K562 (cell line): ENCODE results near the gene IGSF9. TPM values are rescaled to one million over a fixed set of nuclear protein-coding genes. Genes with fewer than 3 reads are reported as not detected.

Experiments used
- ATF7 ChIP-seq: fragments of 450-650 bp; IDR thresholded peaks from 2 replicates; pipeline ENCODE4 v1.7.1; 2014; ENCODE audit warnings: mild to moderate bottlenecking, moderate library complexity
- BDP1 ChIP-seq: IDR thresholded peaks from 3 replicates; pipeline ENCODE4 v1.6.1; 2011; ENCODE audit not compliant: insufficient read length, insufficient read depth
- ETV6 ChIP-seq, 3 experiments: fragments of 150-350 bp in 1 of 3; sonication (generic) in 1 of 3; formaldehyde crosslinking in 1 of 3; IDR thresholded peaks; 2 replicates each; pipeline versions ENCODE4 v1.6.1 to v1.8.0; 2014 to 2022; ENCODE audit warnings: borderline replicate concordance in 2 of 3, low read depth in 2 of 3, antibody characterized with exemption in 1 of 3, low read length in 1 of 3, mild to moderate bottlenecking in 1 of 3, missing genetic modification reagents in 1 of 3
- FUS ChIP-seq: fragments of 200-400 bp; formaldehyde crosslinking; optimal IDR thresholded peaks from 2 replicates; pipeline ENCODE3; 2017; ENCODE audit warnings: low read depth, low read length
- GABPA ChIP-seq: fragments of 200-800 bp; sonication (Bioruptor generic); conservative IDR thresholded peaks from 2 replicates; pipeline ENCODE4 v1.6.1; 2016; ENCODE audit warnings: low read depth, missing genetic modification characterization, missing compliant biosample characterization
- POLR2A ChIP-seq: fragments of 450-650 bp; conservative IDR thresholded peaks from 2 replicates; pipeline ENCODE4 v1.6.1; 2016
- POLR2G ChIP-seq: fragments of 200-400 bp; formaldehyde crosslinking; IDR thresholded peaks from 2 replicates; pipeline ENCODE4 v1.6.1; 2017; ENCODE audit warnings: low read depth, mild to moderate bottlenecking, antibody characterized with exemption, low read length, moderate library complexity
- RBM14 ChIP-seq: fragments of 200-400 bp; formaldehyde crosslinking; IDR thresholded peaks from 2 replicates; pipeline ENCODE4 v1.6.1; 2018; ENCODE audit warnings: low read depth, mild to moderate bottlenecking, low read length, moderate library complexity, borderline replicate concordance; ENCODE audit not compliant: insufficient read depth
- SMC3 ChIP-seq: conservative IDR thresholded peaks from 2 replicates; pipeline ENCODE4 v1.6.1; 2011; ENCODE audit warnings: low read depth, low read length, improper control_type of control experiment; ENCODE audit not compliant: insufficient read depth
- SP1 ChIP-seq: sonication (generic); formaldehyde crosslinking; IDR thresholded peaks from 2 replicates; pipeline ENCODE4 v1.8.1; 2022; ENCODE audit warnings: mild to moderate bottlenecking, missing genetic modification reagents
- XRCC4 ChIP-seq: IDR thresholded peaks from one replicate; pipeline ENCODE4 v1.6.1; 2011; ENCODE audit not compliant: insufficient read depth, insufficient read length; ENCODE audit errors: extremely low read depth
- YY1 ChIP-seq, 3 experiments: IDR thresholded peaks; 2 replicates each; pipeline ENCODE4 v1.6.1; 2011; ENCODE audit warnings: low read length in 2 of 3, mild to moderate bottlenecking in 2 of 3, moderate library complexity in 2 of 3, borderline replicate concordance in 1 of 3, control low read depth in 1 of 3, low read depth in 1 of 3; ENCODE audit not compliant: insufficient read depth in 3 of 3, insufficient replicate concordance in 2 of 3, control insufficient read depth in 1 of 3, insufficient read length in 1 of 3; ENCODE audit errors: extremely low read depth in 1 of 3
- ZBTB33 ChIP-seq: sonication (generic); formaldehyde crosslinking; IDR thresholded peaks from 2 replicates; pipeline ENCODE4 v1.8.1; 2023; ENCODE audit warnings: mild to moderate bottlenecking, missing genetic modification reagents
- polyA plus RNA-seq, 8 experiments: library from polyadenylated mRNA; depleted of rRNA in 4 of 8; stranded (reverse) in 5 of 8; unstranded in 3 of 8; fragments of >200 nt; fragmentation: Nextera tagmentation in 2 of 8; fragmentation: Illumina TruSeq in 1 of 8; extraction: Ambion mirVana in 2 of 8; extraction: Trizol in 1 of 8; gene quantifications; 2 replicates each; pipeline versions ENCODE4 v1.2.1 to v1.2.3, GENCODE V29; 2011 to 2014; ENCODE audit warnings: inconsistent platforms in 1 of 8, missing spikeins in 1 of 8
- total RNA-seq, 7 experiments: library from RNA; depleted of rRNA in 6 of 7; stranded (reverse); fragments of >200 nt in 6 of 7; fragmentation: Illumina TruSeq in 2 of 7; extraction: Trizol in 2 of 7; gene quantifications; 2 replicates each; pipeline versions ENCODE4 v1.2.1 to v1.2.3, GENCODE V29; 2011 to 2021; ENCODE audit warnings: low replicate concordance in 1 of 7
- TF ChIP-seq, protein P1 (sequence below): fragments of 450-650 bp; IDR thresholded peaks from 2 replicates; pipeline ENCODE4 v1.6.1; 2017; ENCODE audit warnings: antibody characterized with exemption, mild to moderate bottlenecking
- TF ChIP-seq, protein P2 (sequence below): IDR thresholded peaks from 3 replicates; pipeline ENCODE4 v1.6.1; 2011; ENCODE audit warnings: borderline replicate concordance, mild to moderate bottlenecking, moderate library complexity; ENCODE audit not compliant: insufficient read length; ENCODE audit errors: extremely low read depth

Gene IGSF9
- total and polyA plus RNA-seq, 9 of the 15 experiments (the other 6 are each of a cell fraction or from before 2014, with no cell fraction given): 0.03 to 0.29 (median 0.07) TPM; not detected in 1

DNA sequence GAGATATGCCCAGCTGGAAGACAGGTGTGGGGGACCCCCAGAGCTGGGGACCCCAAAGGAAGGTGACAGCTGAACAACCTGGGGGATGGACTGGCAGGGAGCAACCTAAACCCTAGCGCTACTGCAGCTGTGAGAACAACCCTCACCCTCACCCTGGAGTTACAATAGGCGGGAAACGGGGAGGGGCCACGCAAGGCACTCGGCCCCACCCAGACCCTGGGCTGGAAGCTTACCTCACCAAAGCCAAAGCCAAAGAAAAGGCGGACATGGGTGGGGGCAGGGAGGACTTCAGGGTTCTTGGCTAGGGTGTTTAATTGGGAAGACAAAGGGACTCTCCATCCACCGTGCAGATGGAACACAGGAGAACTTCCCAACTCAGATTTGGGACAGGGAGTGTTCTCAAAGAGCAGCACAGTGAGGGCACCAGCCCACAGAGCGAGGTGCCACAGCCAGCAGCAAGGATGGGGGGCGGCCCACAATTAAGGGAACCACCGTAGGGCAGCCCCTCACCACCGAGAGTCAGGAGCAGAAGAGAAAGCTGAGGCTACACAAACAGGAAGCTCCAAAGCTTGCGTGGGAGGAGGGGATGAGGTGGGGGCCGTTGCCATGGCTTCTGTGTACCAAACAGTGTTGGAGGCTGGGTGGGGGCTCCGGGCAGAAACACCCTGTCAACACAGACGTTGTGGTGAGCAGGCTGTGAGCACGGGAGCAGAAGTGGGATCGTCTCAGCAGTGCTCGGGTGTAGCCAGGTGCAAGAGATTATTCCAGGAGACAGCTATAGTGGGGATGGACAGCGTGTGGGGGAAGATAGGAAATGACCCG, 22.0 kb downstream of the IGSF9 start (continued):
- TF ChIP-seq ETV6 (IDR thresholded peaks at IDR 0.05; ENCODE audit: borderline replicate concordance in 1 of 2, low read depth in 2 of 2, low read length in 1 of 2): peak in 1 of 2 experiments; percentile 13; a peak in 2 of 4 replicates
- 0 out of 2 replicates have a peak, but pooled peaks have one; percentile 23 for TF ChIP-seq ETV6 (CRISPR knock-in tag; IDR thresholded peaks at IDR 0.05; ENCODE audit: borderline replicate concordance)
- no peak for TF ChIP-seq XRCC4
- TF ChIP-seq FUS: no peak
- no peak for TF ChIP-seq RBM14
- TF ChIP-seq, protein P1, sequence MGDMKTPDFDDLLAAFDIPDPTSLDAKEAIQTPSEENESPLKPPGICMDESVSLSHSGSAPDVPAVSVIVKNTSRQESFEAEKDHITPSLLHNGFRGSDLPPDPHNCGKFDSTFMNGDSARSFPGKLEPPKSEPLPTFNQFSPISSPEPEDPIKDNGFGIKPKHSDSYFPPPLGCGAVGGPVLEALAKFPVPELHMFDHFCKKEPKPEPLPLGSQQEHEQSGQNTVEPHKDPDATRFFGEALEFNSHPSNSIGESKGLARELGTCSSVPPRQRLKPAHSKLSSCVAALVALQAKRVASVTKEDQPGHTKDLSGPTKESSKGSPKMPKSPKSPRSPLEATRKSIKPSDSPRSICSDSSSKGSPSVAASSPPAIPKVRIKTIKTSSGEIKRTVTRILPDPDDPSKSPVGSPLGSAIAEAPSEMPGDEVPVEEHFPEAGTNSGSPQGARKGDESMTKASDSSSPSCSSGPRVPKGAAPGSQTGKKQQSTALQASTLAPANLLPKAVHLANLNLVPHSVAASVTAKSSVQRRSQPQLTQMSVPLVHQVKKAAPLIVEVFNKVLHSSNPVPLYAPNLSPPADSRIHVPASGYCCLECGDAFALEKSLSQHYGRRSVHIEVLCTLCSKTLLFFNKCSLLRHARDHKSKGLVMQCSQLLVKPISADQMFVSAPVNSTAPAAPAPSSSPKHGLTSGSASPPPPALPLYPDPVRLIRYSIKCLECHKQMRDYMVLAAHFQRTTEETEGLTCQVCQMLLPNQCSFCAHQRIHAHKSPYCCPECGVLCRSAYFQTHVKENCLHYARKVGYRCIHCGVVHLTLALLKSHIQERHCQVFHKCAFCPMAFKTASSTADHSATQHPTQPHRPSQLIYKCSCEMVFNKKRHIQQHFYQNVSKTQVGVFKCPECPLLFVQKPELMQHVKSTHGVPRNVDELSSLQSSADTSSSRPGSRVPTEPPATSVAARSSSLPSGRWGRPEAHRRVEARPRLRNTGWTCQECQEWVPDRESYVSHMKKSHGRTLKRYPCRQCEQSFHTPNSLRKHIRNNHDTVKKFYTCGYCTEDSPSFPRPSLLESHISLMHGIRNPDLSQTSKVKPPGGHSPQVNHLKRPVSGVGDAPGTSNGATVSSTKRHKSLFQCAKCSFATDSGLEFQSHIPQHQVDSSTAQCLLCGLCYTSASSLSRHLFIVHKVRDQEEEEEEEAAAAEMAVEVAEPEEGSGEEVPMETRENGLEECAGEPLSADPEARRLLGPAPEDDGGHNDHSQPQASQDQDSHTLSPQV: 0 out of 2 replicates have a peak, but pooled peaks have one; percentile 46
- peak; percentile 56 for TF ChIP-seq GABPA (tag)
- TF ChIP-seq SP1: no peak
- no peak for TF ChIP-seq SMC3
- TF ChIP-seq ZBTB33 (CRISPR knock-in tag): peak; percentile 59; the same call in 1 of the 2 replicates
- no peak for TF ChIP-seq BDP1
- TF ChIP-seq YY1 (IDR thresholded peaks at IDR 0.05; ENCODE audit: borderline replicate concordance in 1 of 3, control insufficient read depth in 1 of 3, extremely low read depth in 1 of 3, insufficient read depth in 3 of 3, insufficient read length in 1 of 3, insufficient replicate concordance in 2 of 3, low read depth in 1 of 3, low read length in 2 of 3): peak in 1 of 3 experiments; percentile 45
- peak; percentile 66 for TF ChIP-seq POLR2A
- TF ChIP-seq, protein P2, sequence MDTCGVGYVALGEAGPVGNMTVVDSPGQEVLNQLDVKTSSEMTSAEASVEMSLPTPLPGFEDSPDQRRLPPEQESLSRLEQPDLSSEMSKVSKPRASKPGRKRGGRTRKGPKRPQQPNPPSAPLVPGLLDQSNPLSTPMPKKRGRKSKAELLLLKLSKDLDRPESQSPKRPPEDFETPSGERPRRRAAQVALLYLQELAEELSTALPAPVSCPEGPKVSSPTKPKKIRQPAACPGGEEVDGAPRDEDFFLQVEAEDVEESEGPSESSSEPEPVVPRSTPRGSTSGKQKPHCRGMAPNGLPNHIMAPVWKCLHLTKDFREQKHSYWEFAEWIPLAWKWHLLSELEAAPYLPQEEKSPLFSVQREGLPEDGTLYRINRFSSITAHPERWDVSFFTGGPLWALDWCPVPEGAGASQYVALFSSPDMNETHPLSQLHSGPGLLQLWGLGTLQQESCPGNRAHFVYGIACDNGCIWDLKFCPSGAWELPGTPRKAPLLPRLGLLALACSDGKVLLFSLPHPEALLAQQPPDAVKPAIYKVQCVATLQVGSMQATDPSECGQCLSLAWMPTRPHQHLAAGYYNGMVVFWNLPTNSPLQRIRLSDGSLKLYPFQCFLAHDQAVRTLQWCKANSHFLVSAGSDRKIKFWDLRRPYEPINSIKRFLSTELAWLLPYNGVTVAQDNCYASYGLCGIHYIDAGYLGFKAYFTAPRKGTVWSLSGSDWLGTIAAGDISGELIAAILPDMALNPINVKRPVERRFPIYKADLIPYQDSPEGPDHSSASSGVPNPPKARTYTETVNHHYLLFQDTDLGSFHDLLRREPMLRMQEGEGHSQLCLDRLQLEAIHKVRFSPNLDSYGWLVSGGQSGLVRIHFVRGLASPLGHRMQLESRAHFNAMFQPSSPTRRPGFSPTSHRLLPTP: no peak
- TF ChIP-seq ATF7: peak; percentile 68
- peak; percentile 64 for TF ChIP-seq POLR2G
